Heart left ventricle (tissue), 13 donors: ENCODE measurements around the gene C1orf52.

Experiments
- CTCF ChIP-seq, 12 donors: fragments of 200-600 bp; sonication (generic) in 4 of 12; IDR thresholded peaks; one replicate each; pipeline versions ENCODE4 v1.5.0 to v1.8.0; 2018 to 2022; ENCODE audit warnings: antibody characterized with exemption in 12 of 12, mild to moderate bottlenecking in 5 of 12
- POLR2A ChIP-seq, 2 donors: fragments of 450-650 bp; IDR thresholded peaks; one replicate each; pipeline ENCODE4 v1.6.1; 2017; ENCODE audit warnings: antibody characterized with exemption in 2 of 2, mild to moderate bottlenecking in 2 of 2, moderate library complexity in 2 of 2
- donor health status: ischemic (EF 13 %, LVEDD 7.1; RV severe dilation, severe dysfunction).
- donor health status: DM: no; HTN: yes; CAD: no.
- donor health status: DM: no; HTN: no; CAD: no.
- donor health status: ischemic (EF 25% LVEDD 6.9; RV normal size, moderate dysfunction).
- donor health status: ischemic (EF 25% LVEDD 5.7; RV mildly dilated, moderate dysfunction).
- donor health status: ischemic (EF 35%, LVEDD 5.7; RV mildly dilated, moderate dysfunction).
- donor health status: nonischemic (EF 11% LVEDD 7.7; RV severe dilation, severe dysfunction).
- donor health status: DM: yes; HTN: yes; CAD: no.
- donor health status: PGD.
- donor health status: ischemic (EF 29% LVEDD 5.4; RV normal size, mild dysfunction).
- donor health status: nonischemic (EF 23%, LVEDD 6.1; RV moderate dilation, normal function).

- TF ChIP-seq POLR2A (IDR thresholded peaks at IDR 0.05), result no peak
- TF ChIP-seq CTCF (IDR thresholded peaks at IDR 0.05), result no peak
These were observed 33.7 kb downstream of the C1orf52 start for GRCh38 chr1:85225624-85226380.
